Esophagus (tissue), 2 donors: Measurements from ENCODE around the gene PTGIS. TPM values are rescaled to one million over a fixed set of nuclear protein-coding genes. Genes with fewer than 3 reads are reported as not detected.

Experiments
- H3K27ac ChIP-seq, 2 donors: one replicate each; pipeline ENCODE4 v1.5.1; 2013; ENCODE audit warnings: low read depth in 2 of 2, mild to moderate bottlenecking in 2 of 2, inconsistent platforms in 1 of 2, low read length in 1 of 2, moderate library complexity in 1 of 2
- H3K27me3 ChIP-seq, 2 donors: one replicate each; pipeline ENCODE4 v1.6.1; 2013; ENCODE audit warnings: low read length in 2 of 2, control low read depth in 1 of 2, mild to moderate bottlenecking in 1 of 2; ENCODE audit not compliant: insufficient read depth in 2 of 2, control insufficient read depth in 1 of 2
- H3K36me3 ChIP-seq, 2 donors: one replicate each; pipeline ENCODE4 v1.6.1; 2013; ENCODE audit warnings: low read length in 1 of 2; ENCODE audit not compliant: control insufficient read depth in 2 of 2, insufficient read depth in 2 of 2
- H3K4me1 ChIP-seq, 2 donors: one replicate each; pipeline ENCODE4 v1.6.1; 2013; ENCODE audit warnings: low read length in 1 of 2; ENCODE audit not compliant: control insufficient read depth in 2 of 2, insufficient read depth in 2 of 2
- H3K4me3 ChIP-seq, 2 donors: one replicate each; pipeline ENCODE4 v1.5.1; 2013; ENCODE audit warnings: low read length in 2 of 2, mild to moderate bottlenecking in 2 of 2, low read depth in 1 of 2, moderate library complexity in 1 of 2
- H3K9me3 ChIP-seq, 2 donors: one replicate each; pipeline ENCODE4 v1.6.1; 2013; ENCODE audit warnings: mild to moderate bottlenecking in 2 of 2, low read depth in 1 of 2, low read length in 1 of 2, moderate library complexity in 1 of 2; ENCODE audit not compliant: control insufficient read depth in 2 of 2, insufficient read depth in 1 of 2
- WGBS, 2 donors: extraction: QIAGEN DNeasy Blood & Tissue Kit; methylation state at CpG; one replicate each; pipeline ENCODE4 v1.1.7; 2013; 5-methylcytosine and 5-hydroxymethylcytosine counted together
- polyA plus RNA-seq, 2 donors: library from polyadenylated mRNA; stranded (reverse); fragments of 200-250 nt; gene quantifications; one replicate each; pipeline ENCODE4 v1.2.3, GENCODE V29; 2013
- donor health status: healthy with polysubstance abuse.
- donor health status: Bipolar disorder and iron deficiency.

The PTGIS gene
- polyA plus RNA-seq, 2 donors, result 3.5 to 6.1 TPM

- Histone ChIP-seq H3K9me3 (no peaks in the 10 kb centered on the region), H3K4me3 (no peak overlapping the region), H3K36me3 (no peaks in the 10 kb centered on the region), H3K27me3 (no peaks in the 10 kb centered on the region), H3K27ac (no peak overlapping the region), H3K4me1 (peaks cover 0 to 4% of the 10 kb centered on the region in 2 donors)
- WGBS, 2 donors, result 73 to 76% methylated on average over 6 of the region's 6 CpGs
Observed at GRCh38 chr20:49540232-49540620, 27.7 kb downstream of the PTGIS start.

DNA sequence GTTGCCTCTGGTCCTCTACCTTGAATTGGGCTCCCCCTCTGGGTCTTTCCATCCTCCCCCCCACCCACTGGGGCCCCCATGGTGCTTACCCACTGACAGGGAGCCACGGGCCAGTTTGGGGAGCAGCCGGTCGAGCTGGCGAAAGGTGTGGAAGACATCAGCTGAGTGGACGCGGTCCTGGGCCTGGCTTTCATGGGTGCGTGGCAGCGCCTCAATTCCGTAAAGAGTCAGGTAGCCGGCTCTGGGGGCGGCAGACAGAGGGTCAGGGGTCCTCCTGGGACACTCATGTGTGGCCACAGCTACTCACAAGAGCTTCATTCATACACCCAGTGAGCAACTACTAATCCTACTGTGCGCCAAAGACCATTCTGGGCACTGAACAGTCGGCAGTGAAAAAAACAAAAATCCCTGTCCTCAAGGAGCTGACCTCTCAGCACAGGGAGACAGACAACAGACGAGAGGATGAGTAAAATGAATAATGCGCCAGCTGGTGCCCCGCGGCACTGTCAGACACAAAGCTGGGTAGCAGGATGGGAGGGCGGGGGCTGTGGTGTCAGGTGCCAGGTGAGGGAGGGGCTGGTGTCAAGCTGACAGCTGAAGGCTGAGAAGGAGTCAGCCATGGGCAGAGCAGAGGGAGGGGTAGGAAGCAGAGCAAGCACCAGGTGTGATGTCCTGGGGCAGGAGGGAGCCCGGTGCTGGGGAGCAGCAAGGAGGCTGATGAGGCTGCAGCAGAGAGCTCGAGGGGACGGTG is 28.3 kb downstream of the PTGIS start:
- Histone ChIP-seq H3K9me3 (no peaks in the 10 kb centered on the region), H3K27ac (no peak overlapping the region), H3K27me3 (no peaks in the 10 kb centered on the region), H3K36me3 (no peaks in the 10 kb centered on the region), H3K4me1 (peaks cover 0 to 4% of the 10 kb centered on the region in 2 donors), H3K4me3 (no peak overlapping the region)
- WGBS, 2 donors, result 86 to 90% methylated on average over 21 of the region's 21 CpGs

DNA sequence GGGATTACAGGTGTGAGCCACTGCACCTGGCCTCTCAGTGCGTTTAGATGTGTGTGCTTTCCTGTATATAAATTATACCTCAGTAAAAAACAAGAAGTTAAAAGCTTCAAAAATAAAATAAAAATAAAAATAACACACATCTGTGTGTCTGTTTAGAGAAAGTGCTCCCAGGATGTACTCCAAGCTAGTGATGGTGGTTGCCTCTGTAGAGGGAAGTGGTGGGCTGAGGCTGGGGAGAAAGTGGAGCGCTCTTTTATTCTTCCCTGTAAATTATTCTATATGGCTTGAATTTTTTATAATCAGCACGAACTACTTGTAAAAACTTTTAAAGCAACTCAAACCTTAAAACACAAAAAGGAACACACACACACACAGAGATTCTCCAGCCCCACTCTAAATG is 29.0 kb downstream of the PTGIS start:
- Histone ChIP-seq H3K36me3 (no peaks in the 10 kb centered on the region), H3K9me3 (no peaks in the 10 kb centered on the region), H3K4me3 (no peak overlapping the region), H3K27me3 (no peaks in the 10 kb centered on the region), H3K4me1 (peaks cover 0 to 4% of the 10 kb centered on the region in 2 donors), H3K27ac (no peak overlapping the region)
- 93 to 96% methylated on average over 3 of the region's 3 CpGs for whole genome bisulfite sequencing, 2 donors

DNA sequence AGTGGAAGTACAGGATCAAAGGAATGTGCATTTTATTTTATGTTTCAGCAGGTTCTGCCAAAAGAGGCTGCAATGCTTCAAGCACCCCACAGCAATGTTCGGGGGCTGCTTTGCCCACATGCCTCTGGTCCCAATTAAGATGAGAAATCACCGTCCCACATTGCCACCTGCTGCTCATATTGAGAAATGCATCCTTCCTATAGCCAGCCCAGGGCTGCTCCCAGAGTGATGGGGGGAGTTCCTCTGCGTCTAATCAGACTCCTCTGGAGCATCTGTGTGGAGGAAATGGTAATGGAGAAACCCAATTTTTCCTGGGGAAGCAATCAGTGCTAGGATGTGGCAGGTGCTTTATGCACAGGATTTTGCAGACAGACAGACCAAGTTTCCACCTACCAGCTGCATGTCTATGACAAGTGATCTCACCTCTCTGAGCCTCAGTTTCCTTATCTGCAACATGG is 33.7 kb downstream of the PTGIS start:
- no peak overlapping the region for H3K4me3 ChIP-seq
- H3K36me3 ChIP-seq, result no peaks in the 10 kb centered on the region
- H3K9me3 ChIP-seq, result no peaks in the 10 kb centered on the region
- H3K27ac ChIP-seq, result no peak overlapping the region
- no peaks in the 10 kb centered on the region for H3K27me3 ChIP-seq
- WGBS, 2 donors, result 0 to 1% methylated on average over 3 of the region's 3 CpGs
- no peaks in the 10 kb centered on the region for H3K4me1 ChIP-seq

DNA sequence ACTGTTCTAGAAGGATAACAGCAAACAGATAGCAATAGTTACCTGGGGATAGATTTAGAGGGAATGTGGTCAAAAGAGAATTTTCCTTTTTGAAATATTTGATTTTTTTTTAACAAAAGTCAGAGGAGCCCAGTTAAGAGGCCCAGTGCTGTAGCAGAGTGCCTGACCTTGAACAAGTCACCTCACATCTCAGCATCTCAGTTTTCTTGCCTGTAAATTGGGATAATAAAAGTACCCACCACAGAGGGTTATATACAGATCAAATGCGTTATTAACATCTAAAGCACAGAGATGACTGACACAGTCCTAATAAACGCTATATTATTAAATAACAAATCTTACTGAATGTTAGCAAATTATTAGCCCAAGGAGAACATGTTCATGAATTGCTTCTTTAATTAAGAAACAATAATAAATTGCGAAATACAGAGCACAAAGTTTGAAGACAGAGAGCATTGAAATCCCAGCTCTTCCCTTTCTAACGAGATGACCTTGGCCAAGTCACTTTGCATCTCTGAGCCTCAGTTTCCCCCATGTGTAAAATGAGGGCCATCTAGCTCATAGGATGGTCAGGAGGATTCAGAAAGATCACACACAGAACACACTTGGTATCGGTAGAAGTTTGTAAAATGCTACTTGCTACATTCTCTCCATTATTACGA is 35.5 kb downstream of the PTGIS start:
- peak overlapping the region in 1 of 2 donors; percentile 9 for H3K27ac ChIP-seq
- no peak overlapping the region for H3K4me3 ChIP-seq
- H3K4me1 ChIP-seq, result no peaks in the 10 kb centered on the region
- H3K36me3 ChIP-seq, result no peaks in the 10 kb centered on the region
- no peaks in the 10 kb centered on the region for H3K9me3 ChIP-seq
- 83 to 86% methylated on average over 6 of the region's 6 CpGs for WGBS, 2 donors
- no peaks in the 10 kb centered on the region for H3K27me3 ChIP-seq

GRCh38 chr20:49529470-49529869 is 38.5 kb downstream of the PTGIS start:
- H3K4me3 ChIP-seq, result no peak overlapping the region
- H3K27me3 ChIP-seq, result no peaks in the 10 kb centered on the region
- H3K36me3 ChIP-seq, result no peaks in the 10 kb centered on the region
- no peak overlapping the region for H3K27ac ChIP-seq
- H3K9me3 ChIP-seq, result peaks cover 0 to 3% of the 10 kb centered on the region in 2 donors
- H3K4me1 ChIP-seq, result no peaks in the 10 kb centered on the region
- WGBS, 2 donors, result 54 to 68% methylated on average over 5 of the region's 5 CpGs

DNA sequence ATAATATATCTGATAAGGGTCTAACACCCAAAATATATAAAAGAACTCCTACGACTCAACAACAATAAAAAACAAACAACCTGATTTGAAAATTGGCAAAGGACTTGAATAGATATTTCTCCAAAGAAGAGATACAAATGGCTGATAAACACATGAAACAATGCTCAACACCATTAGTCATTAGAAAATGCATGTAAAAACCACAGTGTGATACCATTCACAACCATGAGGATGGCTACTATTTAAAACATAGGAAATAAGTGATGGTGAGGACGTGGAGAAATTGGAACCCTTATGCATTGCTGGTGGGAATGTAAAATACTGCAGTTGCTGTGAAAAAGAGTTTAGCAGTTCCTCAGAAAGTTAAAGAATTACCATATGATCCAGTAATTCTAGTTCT is 41.4 kb downstream of the PTGIS start:
- Histone ChIP-seq H3K27me3 (no peaks in the 10 kb centered on the region), H3K36me3 (no peaks in the 10 kb centered on the region), H3K4me1 (no peaks in the 10 kb centered on the region), H3K4me3 (no peak overlapping the region), H3K27ac (no peak overlapping the region), H3K9me3 (peaks cover 3% of the 10 kb centered on the region in 2 donors)
- 63 to 68% methylated on average over 2 of the region's 2 CpGs for WGBS, 2 donors

DNA sequence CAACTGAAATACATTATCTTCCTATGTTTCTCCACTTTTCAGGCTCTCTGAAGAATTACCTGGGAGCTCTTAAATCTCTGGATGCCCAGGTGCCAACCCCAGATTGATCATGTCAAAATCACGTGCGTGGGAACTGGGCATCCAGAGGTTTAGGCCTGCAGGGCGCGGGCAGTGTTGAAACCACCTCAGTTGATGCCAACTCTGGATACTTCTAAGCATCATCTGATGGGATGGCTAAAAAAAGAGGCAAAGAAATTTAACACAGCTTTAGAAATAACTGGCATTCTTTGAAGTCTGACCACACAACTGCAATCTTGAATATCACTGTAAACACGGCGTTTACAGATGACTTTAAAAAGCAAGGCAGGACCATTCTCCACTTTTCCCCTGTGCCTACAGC is 41.9 kb downstream of the PTGIS start:
- Histone ChIP-seq H3K27ac (no peak overlapping the region), H3K27me3 (no peaks in the 10 kb centered on the region), H3K9me3 (peaks cover 3% of the 10 kb centered on the region in 2 donors), H3K4me3 (no peak overlapping the region), H3K36me3 (no peaks in the 10 kb centered on the region), H3K4me1 (no peaks in the 10 kb centered on the region)
- 76 to 82% methylated on average over 6 of the region's 6 CpGs for WGBS, 2 donors

- 79 to 83% methylated on average over 8 of the region's 8 CpGs for WGBS, 2 donors
- Histone ChIP-seq H3K27ac (no peak overlapping the region), H3K4me3 (no peak overlapping the region), H3K9me3 (peaks cover 3% of the 10 kb centered on the region in 2 donors), H3K27me3 (no peaks in the 10 kb centered on the region), H3K36me3 (no peaks in the 10 kb centered on the region), H3K4me1 (no peaks in the 10 kb centered on the region)
Observed at GRCh38 chr20:49523767-49524360, 44.1 kb downstream of the PTGIS start.
